Hematopoietic multipotent progenitor cell treated with erythropoietin and hydrocortisone succinate and interleukin-3 and kit ligand, for 6 days (in vitro differentiated cells): ENCODE measurements around the gene FAF2.
"Not testable (repeated sequence)": the region's sequence is repeated elsewhere in the genome, so short reads cannot be mapped to it uniquely, and the experiment has no call there.

ENCODE experiments used
- DNase-seq: peaks from one replicate; pipeline ENCODE4 v3.0.0-alpha.2; 2015

FAF2 gene

GRCh38 chr5:176447978-176448608 lies at the start of gene FAF2:
Gene FAF2, plus strand, starts transcription at chr5:176448385. Its CDS starts 23 bp downstream, at chr5:176448408.
- DNase-seq, result peak; percentile 100

- DNase-seq, result no peak
Observed at GRCh38 chr5:176400382-176401156, 47.6 kb upstream of the FAF2 start.

- DNase-seq, result no peak
Observed at GRCh38 chr5:176401281-176402205, 46.6 kb upstream of the FAF2 start.

GRCh38 chr5:176405656-176406435 lies 42.3 kb upstream of the FAF2 start:
- DNase-seq, result no peak

- DNase-seq, result no peak
Observed at GRCh38 chr5:176406436-176407052, 41.6 kb upstream of the FAF2 start.

- DNase-seq, result no peak
Observed at GRCh38 chr5:176407456-176408251, 40.5 kb upstream of the FAF2 start.

GRCh38 chr5:176408252-176408573 lies 40.0 kb upstream of the FAF2 start:
- DNase-seq, result not testable (repeated sequence)

GRCh38 chr5:176408590-176408989 lies 39.6 kb upstream of the FAF2 start:
- DNase-seq, result no peak

GRCh38 chr5:176409765-176410164 lies 38.4 kb upstream of the FAF2 start:
- no peak for DNase-seq

- DNase-seq, result no peak
Observed at GRCh38 chr5:176410486-176411180, 37.6 kb upstream of the FAF2 start.

GRCh38 chr5:176412517-176413254 lies 35.5 kb upstream of the FAF2 start:
- DNase-seq, result no peak

- no peak for DNase-seq
Observed at GRCh38 chr5:176413255-176413565, 35.0 kb upstream of the FAF2 start.

- no peak for DNase-seq
Observed at GRCh38 chr5:176413709-176414191, 34.4 kb upstream of the FAF2 start.

GRCh38 chr5:176414704-176415103 lies 33.5 kb upstream of the FAF2 start:
- no peak for DNase-seq

- DNase-seq, result no peak
Observed at GRCh38 chr5:176415240-176415951, 32.8 kb upstream of the FAF2 start.

- peak; percentile 90 for DNase-seq
Observed at GRCh38 chr5:176415952-176416924, 31.9 kb upstream of the FAF2 start, which contains the start of gene CLTB. Gene CLTB, minus strand, starts transcription at chr5:176416539. Its CDS starts 176 bp downstream, at chr5:176416363.

GRCh38 chr5:176416965-176417364 lies 31.2 kb upstream of the FAF2 start:
- DNase-seq, result no peak

GRCh38 chr5:176418251-176418650 lies 29.9 kb upstream of the FAF2 start:
- DNase-seq, result no peak
